HEK293 (cell line): ENCODE measurements around the gene AQP10.

Experiments
- CTCF ChIA-PET: fragments of 350-600 bp; formaldehyde crosslinking; extraction: SDS; loops from one replicate; lab custom pipeline; 2021; ENCODE audit warnings: antibody characterized with exemption; lab: Yijun Ruan, JAX
- POLR2A ChIA-PET: fragments of 300-600 bp; formaldehyde crosslinking; extraction: SDS; loops from one replicate; lab custom pipeline; 2020; ENCODE audit warnings: antibody characterized with exemption, inconsistent platforms; lab: Yijun Ruan, JAX
- H3K27ac ChIP-seq: fragments of 200-500 bp; sonication (Bioruptor generic); 2 replicates; pipeline ENCODE4 v1.5.1; 2014; ENCODE audit warnings: low read depth, low read length, control low read depth, inconsistent platforms; ENCODE audit errors: extremely low read depth
- H3K36me3 ChIP-seq, 2 experiments: fragments of 200-500 bp in 1 of 2; sonication (Bioruptor generic) in 1 of 2; 1 replicate in 1 of 2; 2 replicates in 1 of 2; pipeline ENCODE4 v1.5.1; 2014 to 2017; ENCODE audit warnings: inconsistent platforms in 2 of 2, low read length in 2 of 2; ENCODE audit not compliant: control insufficient read depth in 2 of 2, insufficient read depth in 1 of 2
- H3K4me1 ChIP-seq: fragments of 200-500 bp; sonication (Bioruptor generic); 2 replicates; pipeline ENCODE4 v1.5.1; 2014; ENCODE audit warnings: mild to moderate bottlenecking, low read length, inconsistent platforms; ENCODE audit not compliant: control insufficient read depth, insufficient read depth
- H3K4me3 ChIP-seq: 2 replicates; pipeline ENCODE4 v1.5.1; 2011; ENCODE audit warnings: low read depth, mild to moderate bottlenecking, control low read depth, low read length, moderate library complexity
- H3K9me3 ChIP-seq: fragments of 200-500 bp; sonication (Bioruptor generic); 2 replicates; pipeline ENCODE4 v1.5.1; 2014; ENCODE audit warnings: low read depth, low read length, inconsistent platforms; ENCODE audit not compliant: control insufficient read depth, insufficient read depth
- FEZF1 ChIP-seq: fragments of 450-650 bp; formaldehyde crosslinking; IDR thresholded peaks from 2 replicates; pipeline ENCODE4 v1.5.1; 2016; ENCODE audit warnings: missing biosample characterization, missing genetic modification characterization
- HOXD13 ChIP-seq: sonication (generic); formaldehyde crosslinking; IDR thresholded peaks from 2 replicates; pipeline ENCODE4 v1.8.0; 2022; ENCODE audit warnings: missing genetic modification reagents, borderline replicate concordance
- IKZF3 ChIP-seq: fragments of 450-650 bp; IDR thresholded peaks from 2 replicates; pipeline ENCODE4 v1.5.0; 2018; ENCODE audit warnings: missing biosample characterization, mild to moderate bottlenecking, missing genetic modification characterization, moderate library complexity
- KLF16 ChIP-seq: fragments of 450-650 bp; formaldehyde crosslinking; IDR thresholded peaks from 2 replicates; pipeline ENCODE4 v1.5.1; 2017; ENCODE audit warnings: missing biosample characterization, missing genetic modification characterization
- KLF8 ChIP-seq: fragments of 450-650 bp; formaldehyde crosslinking; IDR thresholded peaks from 2 replicates; pipeline ENCODE4 v1.5.1; 2016; ENCODE audit warnings: missing biosample characterization, missing genetic modification characterization
- PATZ1 ChIP-seq: fragments of 450-650 bp; formaldehyde crosslinking; IDR thresholded peaks from 2 replicates; pipeline ENCODE4 v1.5.1; 2016; ENCODE audit warnings: missing biosample characterization, missing genetic modification characterization
- PRDM6 ChIP-seq: fragments of 450-650 bp; formaldehyde crosslinking; IDR thresholded peaks from 2 replicates; pipeline ENCODE4 v1.5.1; 2017; ENCODE audit warnings: missing biosample characterization, missing genetic modification characterization
- SCRT1 ChIP-seq: fragments of 450-650 bp; formaldehyde crosslinking; IDR thresholded peaks from 2 replicates; pipeline ENCODE4 v1.5.1; 2016; ENCODE audit warnings: missing biosample characterization, missing genetic modification characterization, borderline replicate concordance
- WT1 ChIP-seq: fragments of 450-650 bp; formaldehyde crosslinking; IDR thresholded peaks from 2 replicates; pipeline ENCODE4 v1.5.1; 2016; ENCODE audit warnings: missing biosample characterization, missing genetic modification characterization
- ZBTB1 ChIP-seq: fragments of 450-650 bp; formaldehyde crosslinking; IDR thresholded peaks from 2 replicates; pipeline ENCODE4 v1.5.1; 2016; ENCODE audit warnings: missing biosample characterization, missing genetic modification characterization
- ZBTB11 ChIP-seq: fragments of 450-650 bp; formaldehyde crosslinking; conservative IDR thresholded peaks from 2 replicates; pipeline ENCODE4 v1.5.1; 2016; ENCODE audit warnings: low read depth, missing biosample characterization, missing genetic modification characterization
- ZBTB17 ChIP-seq: fragments of 450-650 bp; formaldehyde crosslinking; IDR thresholded peaks from 2 replicates; pipeline ENCODE4 v1.5.1; 2016; ENCODE audit warnings: missing biosample characterization, missing genetic modification characterization
- ZBTB20 ChIP-seq: fragments of 450-650 bp; formaldehyde crosslinking; IDR thresholded peaks from 2 replicates; pipeline ENCODE4 v1.5.1; 2016; ENCODE audit warnings: missing biosample characterization, missing genetic modification characterization
- ZBTB26 ChIP-seq: fragments of 450-650 bp; formaldehyde crosslinking; optimal IDR thresholded peaks from 2 replicates; pipeline ENCODE3; 2016; ENCODE audit warnings: missing biosample characterization, mild to moderate bottlenecking, missing genetic modification characterization
- ZBTB48 ChIP-seq: fragments of 450-650 bp; formaldehyde crosslinking; IDR thresholded peaks from 2 replicates; pipeline ENCODE4 v1.5.1; 2016; ENCODE audit warnings: missing biosample characterization, missing genetic modification characterization
- ZNF138 ChIP-seq: fragments of 450-650 bp; formaldehyde crosslinking; IDR thresholded peaks from 2 replicates; pipeline ENCODE4 v1.5.1; 2016; ENCODE audit warnings: missing biosample characterization, missing genetic modification characterization, borderline replicate concordance
- ZNF366 ChIP-seq: fragments of 450-650 bp; formaldehyde crosslinking; conservative IDR thresholded peaks from 2 replicates; pipeline ENCODE4 v1.5.1; 2016; ENCODE audit warnings: missing biosample characterization, missing genetic modification characterization
- ZNF398 ChIP-seq: fragments of 450-650 bp; formaldehyde crosslinking; IDR thresholded peaks from 2 replicates; pipeline ENCODE4 v1.5.1; 2017; ENCODE audit warnings: missing biosample characterization, missing genetic modification characterization
- ZNF514 ChIP-seq: fragments of 450-650 bp; formaldehyde crosslinking; IDR thresholded peaks from 2 replicates; pipeline ENCODE4 v1.5.1; 2016; ENCODE audit warnings: missing biosample characterization, missing genetic modification characterization
- ZNF654 ChIP-seq: fragments of 450-650 bp; formaldehyde crosslinking; IDR thresholded peaks from 2 replicates; pipeline ENCODE4 v1.5.1; 2016; ENCODE audit warnings: low read depth, missing biosample characterization, missing genetic modification characterization
- ZNF660 ChIP-seq: fragments of 450-650 bp; IDR thresholded peaks from 2 replicates; pipeline ENCODE4 v1.5.1; 2018; ENCODE audit warnings: missing biosample characterization, mild to moderate bottlenecking, missing genetic modification characterization
- ZNF664 ChIP-seq: fragments of 450-650 bp; formaldehyde crosslinking; IDR thresholded peaks from 2 replicates; pipeline ENCODE4 v1.5.1; 2016; ENCODE audit warnings: missing biosample characterization, missing genetic modification characterization

Gene AQP10

GRCh38 chr1:154324669-154325582, 4.0 kb downstream of the AQP10 start, which contains the start of gene ATP8B2 (continued):
- TF ChIP-seq PRDM6 (no peak), ZNF664 (no peak), ZNF398 (tag by site-specific recombination) (peak; percentile 88), ZBTB1 (tag by site-specific recombination) (no peak)

- Histone ChIP-seq H3K36me3 (peaks cover 0 to 24% of the 10 kb centered on the region in 2 experiments; a peak in 1 of 3 replicates), H3K9me3 (no peaks in the 10 kb centered on the region), H3K27ac (peak overlapping the region; percentile 25; the same call in 1 of the 2 replicates), H3K4me1 (peaks cover 12% of the 10 kb centered on the region), H3K4me3 (peak overlapping the region; percentile 49)
- POLR2A ChIA-PET: interaction anchor here (0.6 to 1.9 kb wide), 8 partner anchors 29 to 367 kb away, joined by 3 to 4 read pairs (median 4); partner anchors contain the start of genes RPS27 and UBAP2L
- CTCF ChIA-PET: interaction anchor here (0.6 to 4.6 kb wide), 18 partner anchors 7 to 553 kb away, joined by 3 to 68 read pairs (median 3); no protein-coding TSS in a partner anchor
- TF ChIP-seq KLF8 (peak; percentile 10; the same call in 1 of the 2 replicates), IKZF3 (peak; percentile 78; the same call in 1 of the 2 replicates), HOXD13 (CRISPR knock-in tag) (no peak), FEZF1 (no peak), ZBTB20 (tag by site-specific recombination) (peak; percentile 89; the same call in 1 of the 2 replicates), ZBTB11 (0 out of 2 replicates have a peak, but pooled peaks have one; percentile 9), ZNF514 (no peak), ZNF366 (tag by site-specific recombination) (0 out of 2 replicates have a peak, but pooled peaks have one; percentile 27), ZBTB48 (peak; percentile 69), SCRT1 (tag by site-specific recombination) (no peak), ZNF138 (tag by site-specific recombination) (no peak), ZBTB26 (tag by site-specific recombination) (peak; percentile 82), ZNF660 (tag by site-specific recombination) (0 out of 2 replicates have a peak, but pooled peaks have one; percentile 22), KLF16 (0 out of 2 replicates have a peak, but pooled peaks have one; percentile 18), PATZ1 (tag by site-specific recombination) (peak; percentile 80), ZNF654 (tag by site-specific recombination) (no peak), WT1 (tag by site-specific recombination) (peak; percentile 37; the same call in 1 of the 2 replicates), ZBTB17 (0 out of 2 replicates have a peak, but pooled peaks have one; percentile 28)
Observed at GRCh38 chr1:154325583-154326545, 5.0 kb downstream of the AQP10 start.
